Measurements from ENCODE around the gene FAM193A.

DNA sequence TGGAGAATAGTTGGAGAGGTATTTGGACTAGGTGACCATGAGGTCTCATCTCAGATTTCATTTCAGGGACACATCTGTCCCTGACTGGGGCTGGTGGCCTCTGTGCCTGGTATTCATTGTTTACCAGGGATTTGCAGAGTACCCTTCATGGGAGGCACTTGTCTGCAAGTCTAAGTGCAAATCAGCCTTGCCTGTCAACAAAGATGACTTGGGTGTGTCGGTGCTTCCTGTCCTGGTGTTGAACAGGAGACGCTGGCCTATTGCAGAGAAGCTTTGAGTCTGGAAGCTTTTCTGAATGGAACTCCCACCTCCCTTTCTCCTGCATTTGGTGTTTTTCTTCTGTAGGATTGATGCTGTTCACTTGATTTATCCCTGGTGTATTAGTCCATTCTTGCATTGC lies 115.6 kb downstream of the FAM193A start:
- TF ChIP-seq CTCF (IDR thresholded peaks at IDR 0.05) (no peak), ZFX (IDR thresholded peaks at IDR 0.05; ENCODE audit: borderline replicate concordance) (no peak)
